ENCODE results near the gene EPHA3. TPM values are rescaled to one million over a fixed set of nuclear protein-coding genes. Genes with fewer than 3 reads are reported as not detected.
A peak's percentile ranks its signal among the peaks of the same experiment; 100 is the strongest.

Gene EPHA3
- total and polyA plus RNA-seq, 2 donors from 2014 or later, result 0.19 to 6.5 TPM

- H3K9me3 ChIP-seq (ENCODE audit: control insufficient read depth in 2 of 3, insufficient read depth in 1 of 3, low read length in 3 of 3), result no peaks in the 10 kb centered on the region
- no peak overlapping the region for H3K27ac ChIP-seq (ENCODE audit: low read depth in 2 of 2, low read length in 2 of 2)
- no peak for FAIRE-seq
- no peaks in the 10 kb centered on the region for H3K27me3 ChIP-seq (ENCODE audit: control insufficient read depth, insufficient read depth, low read length)
- H3K36me3 ChIP-seq (ENCODE audit: control insufficient read depth in 2 of 3, insufficient read depth in 3 of 3, low read length in 3 of 3), result no peaks in the 10 kb centered on the region
- no peak for TF ChIP-seq CTCF (IDR thresholded peaks at IDR 0.05; ENCODE audit: borderline replicate concordance, extremely low read depth, insufficient read depth)
- no peak overlapping the region for H3K4me3 ChIP-seq (ENCODE audit: low read length in 3 of 3)
- no peaks in the 10 kb centered on the region for H3K4me1 ChIP-seq (ENCODE audit: control insufficient read depth in 2 of 3, insufficient read depth in 2 of 3, low read depth in 1 of 3, low read length in 3 of 3)
- intact Hi-C loops (cut with DNase I), result no loop called here
- no peak overlapping the region for H3K9ac ChIP-seq (ENCODE audit: low read length in 3 of 3)
- no peak for DNase-seq
Measured at GRCh38 chr3:89521328-89521727, 413.9 kb downstream of the EPHA3 start.

DNA sequence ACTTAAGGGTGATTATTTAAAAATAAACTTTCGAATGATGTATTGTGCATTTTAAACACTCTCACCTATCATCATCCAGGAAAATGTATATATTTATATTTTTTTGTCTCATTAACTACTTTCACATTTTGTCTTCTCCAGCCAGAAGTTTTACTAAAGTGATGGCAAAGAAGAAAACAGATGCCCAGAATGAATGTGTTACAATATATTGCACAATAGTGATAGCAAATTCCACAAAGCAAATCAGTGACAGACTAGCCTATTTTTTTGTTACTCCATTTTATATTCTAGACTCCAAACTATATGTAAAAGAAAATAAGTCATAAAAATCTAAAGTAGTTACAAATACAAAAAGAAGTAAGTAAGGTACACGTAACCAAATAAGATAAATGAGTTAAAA is 414.7 kb downstream of the EPHA3 start:
- Histone ChIP-seq H3K27me3 (ENCODE audit: control insufficient read depth, insufficient read depth, low read length) (no peaks in the 10 kb centered on the region), H3K4me3 (ENCODE audit: low read length in 3 of 3) (no peak overlapping the region), H3K36me3 (ENCODE audit: control insufficient read depth in 2 of 3, insufficient read depth in 3 of 3, low read length in 3 of 3) (no peaks in the 10 kb centered on the region), H3K9me3 (ENCODE audit: control insufficient read depth in 2 of 3, insufficient read depth in 1 of 3, low read length in 3 of 3) (no peaks in the 10 kb centered on the region), H3K4me1 (ENCODE audit: control insufficient read depth in 2 of 3, insufficient read depth in 2 of 3, low read depth in 1 of 3, low read length in 3 of 3) (no peaks in the 10 kb centered on the region), H3K9ac (ENCODE audit: low read length in 3 of 3) (no peak overlapping the region), H3K27ac (ENCODE audit: low read depth in 2 of 2, low read length in 2 of 2) (no peak overlapping the region)
- no peak for DNase-seq
- intact Hi-C loops (cut with DNase I), result no loop called here
- FAIRE-seq, result no peak
- no peak for TF ChIP-seq CTCF (IDR thresholded peaks at IDR 0.05; ENCODE audit: borderline replicate concordance, extremely low read depth, insufficient read depth)

- H3K27ac ChIP-seq (ENCODE audit: low read depth in 2 of 2, low read length in 2 of 2), result no peak overlapping the region
- no peaks in the 10 kb centered on the region for H3K4me1 ChIP-seq (ENCODE audit: control insufficient read depth in 2 of 3, insufficient read depth in 2 of 3, low read depth in 1 of 3, low read length in 3 of 3)
- no peak for TF ChIP-seq CTCF (IDR thresholded peaks at IDR 0.05; ENCODE audit: borderline replicate concordance, extremely low read depth, insufficient read depth)
- no peaks in the 10 kb centered on the region for H3K36me3 ChIP-seq (ENCODE audit: control insufficient read depth in 2 of 3, insufficient read depth in 3 of 3, low read length in 3 of 3)
- H3K27me3 ChIP-seq (ENCODE audit: control insufficient read depth, insufficient read depth, low read length), result no peaks in the 10 kb centered on the region
- H3K4me3 ChIP-seq (ENCODE audit: low read length in 3 of 3), result no peak overlapping the region
- intact Hi-C loops (cut with DNase I), result no loop called here
- no peak overlapping the region for H3K9ac ChIP-seq (ENCODE audit: low read length in 3 of 3)
- no peaks in the 10 kb centered on the region for H3K9me3 ChIP-seq (ENCODE audit: control insufficient read depth in 2 of 3, insufficient read depth in 1 of 3, low read length in 3 of 3)
- DNase-seq (no peak), FAIRE-seq (no peak)
Measured at GRCh38 chr3:89525609-89526008, 418.2 kb downstream of the EPHA3 start.

- FAIRE-seq (no peak), DNase-seq (peak in 1 of 5 donors; percentile 6)
- Histone ChIP-seq H3K9ac (ENCODE audit: low read length in 3 of 3) (no peak overlapping the region), H3K9me3 (ENCODE audit: control insufficient read depth in 2 of 3, insufficient read depth in 1 of 3, low read length in 3 of 3) (no peaks in the 10 kb centered on the region), H3K27ac (ENCODE audit: low read depth in 2 of 2, low read length in 2 of 2) (no peak overlapping the region), H3K4me1 (ENCODE audit: control insufficient read depth in 2 of 3, insufficient read depth in 2 of 3, low read depth in 1 of 3, low read length in 3 of 3) (no peaks in the 10 kb centered on the region), H3K36me3 (ENCODE audit: control insufficient read depth in 2 of 3, insufficient read depth in 3 of 3, low read length in 3 of 3) (no peaks in the 10 kb centered on the region), H3K4me3 (ENCODE audit: low read length in 3 of 3) (no peak overlapping the region), H3K27me3 (ENCODE audit: control insufficient read depth, insufficient read depth, low read length) (no peaks in the 10 kb centered on the region)
- intact Hi-C loops (cut with DNase I), result no loop called here
- TF ChIP-seq CTCF (IDR thresholded peaks at IDR 0.05; ENCODE audit: borderline replicate concordance, extremely low read depth, insufficient read depth), result no peak
Measured at GRCh38 chr3:89527736-89528305, 420.4 kb downstream of the EPHA3 start.

Data from kidney (tissue), 14 donors.